MM.1S (cell line): ENCODE data around the gene CBFA2T3.

ENCODE experiments used
- DNase-seq: peaks from one replicate; pipeline ENCODE4 v3.0.0-alpha.2; 2015
- H2AFZ ChIP-seq: fragments of 300-600 bp; sonication (generic); 2 replicates; pipeline ENCODE4 v1.6.0; 2016; ENCODE audit warnings: antibody characterized with exemption, low read length
- H3F3A ChIP-seq: fragments of 300-600 bp; sonication (generic); 2 replicates; pipeline ENCODE4 v1.6.1; 2016; ENCODE audit warnings: mild to moderate bottlenecking, antibody characterized with exemption, low read length, moderate library complexity, mixed read lengths; ENCODE audit not compliant: insufficient read depth
- H3K27ac ChIP-seq: fragments of 300-600 bp; sonication (generic); 2 replicates; pipeline ENCODE4 v1.5.1; 2016; ENCODE audit warnings: mild to moderate bottlenecking, low read length
- H3K27me3 ChIP-seq: fragments of 300-600 bp; sonication (generic); replicated peaks from 2 replicates; pipeline ENCODE4 v1.6.0; 2016; ENCODE audit warnings: low read length; ENCODE audit not compliant: insufficient read depth
- H3K36me3 ChIP-seq: fragments of 300-600 bp; sonication (generic); replicated peaks from 2 replicates; pipeline ENCODE4 v1.6.1; 2016; ENCODE audit warnings: mild to moderate bottlenecking, low read length, mixed read lengths; ENCODE audit not compliant: insufficient read depth
- H3K4me1 ChIP-seq: fragments of 300-600 bp; sonication (generic); 2 replicates; pipeline ENCODE4 v1.6.1; 2016; ENCODE audit warnings: low read length, mixed read lengths
- H3K4me2 ChIP-seq: fragments of 300-600 bp; sonication (generic); 2 replicates; pipeline ENCODE4 v1.6.0; 2016; ENCODE audit warnings: low read depth, low read length
- H3K4me3 ChIP-seq: fragments of 300-600 bp; sonication (generic); 2 replicates; pipeline ENCODE4 v1.5.1; 2016; ENCODE audit warnings: low read length, mixed read lengths
- H3K79me2 ChIP-seq: fragments of 300-600 bp; sonication (generic); 2 replicates; pipeline ENCODE4 v1.6.1; 2016; ENCODE audit warnings: mixed run types, low read length, mixed read lengths
- H3K9ac ChIP-seq: fragments of 300-600 bp; sonication (generic); 2 replicates; pipeline ENCODE4 v1.6.1; 2016; ENCODE audit warnings: low read length, mixed read lengths
- H3K9me2 ChIP-seq: fragments of 300-600 bp; sonication (generic); replicated peaks from 2 replicates; pipeline ENCODE4 v1.6.1; 2016; ENCODE audit warnings: mild to moderate bottlenecking, low read length, mixed read lengths; ENCODE audit not compliant: insufficient read depth
- H3K9me3 ChIP-seq: fragments of 300-600 bp; sonication (generic); replicated peaks from 2 replicates; pipeline ENCODE4 v1.6.1; 2016; ENCODE audit warnings: mild to moderate bottlenecking, low read length, mixed read lengths; ENCODE audit not compliant: insufficient read depth
- H4K20me1 ChIP-seq: fragments of 300-600 bp; sonication (generic); 2 replicates; pipeline ENCODE4 v1.6.1; 2016; ENCODE audit warnings: mild to moderate bottlenecking, low read length, moderate library complexity, mixed read lengths; ENCODE audit not compliant: insufficient read depth
- EZH2 ChIP-seq: fragments of 300-600 bp; sonication (generic); optimal IDR thresholded peaks from 2 replicates; pipeline ENCODE3; 2017; ENCODE audit warnings: low read depth, mild to moderate bottlenecking, antibody characterized with exemption, low read length, mixed read lengths
- EZH2phosphoT487 ChIP-seq: fragments of 300-600 bp; sonication (generic); IDR thresholded peaks from 2 replicates; pipeline ENCODE4 v1.6.1; 2018; ENCODE audit warnings: antibody characterized with exemption, low read length
- TF ChIP-seq, protein P1 (sequence below): fragments of 300-600 bp; sonication (generic); IDR thresholded peaks from 2 replicates; pipeline ENCODE4 v1.5.1; 2016; ENCODE audit warnings: antibody characterized with exemption, low read length, mixed read lengths

CBFA2T3 gene

GRCh38 chr16:88968589-88969280, 8.3 kb downstream of the CBFA2T3 start:
- peak overlapping the region; percentile 93 for H3K27ac ChIP-seq
- peaks cover 30% of the 10 kb centered on the region for H3K4me1 ChIP-seq
- H3K36me3 ChIP-seq = no peaks in the 10 kb centered on the region
- H3K4me3 ChIP-seq = peak overlapping the region; percentile 39
- no peaks in the 10 kb centered on the region for H3K27me3 ChIP-seq
- H3K4me2 ChIP-seq = peak overlapping the region; percentile 87
- no peaks in the 10 kb centered on the region for H3K9me2 ChIP-seq
- peak; percentile 18 for DNase-seq
- no peak for TF ChIP-seq EZH2phosphoT487
- no peak for TF ChIP-seq EZH2
- TF ChIP-seq, protein P1, sequence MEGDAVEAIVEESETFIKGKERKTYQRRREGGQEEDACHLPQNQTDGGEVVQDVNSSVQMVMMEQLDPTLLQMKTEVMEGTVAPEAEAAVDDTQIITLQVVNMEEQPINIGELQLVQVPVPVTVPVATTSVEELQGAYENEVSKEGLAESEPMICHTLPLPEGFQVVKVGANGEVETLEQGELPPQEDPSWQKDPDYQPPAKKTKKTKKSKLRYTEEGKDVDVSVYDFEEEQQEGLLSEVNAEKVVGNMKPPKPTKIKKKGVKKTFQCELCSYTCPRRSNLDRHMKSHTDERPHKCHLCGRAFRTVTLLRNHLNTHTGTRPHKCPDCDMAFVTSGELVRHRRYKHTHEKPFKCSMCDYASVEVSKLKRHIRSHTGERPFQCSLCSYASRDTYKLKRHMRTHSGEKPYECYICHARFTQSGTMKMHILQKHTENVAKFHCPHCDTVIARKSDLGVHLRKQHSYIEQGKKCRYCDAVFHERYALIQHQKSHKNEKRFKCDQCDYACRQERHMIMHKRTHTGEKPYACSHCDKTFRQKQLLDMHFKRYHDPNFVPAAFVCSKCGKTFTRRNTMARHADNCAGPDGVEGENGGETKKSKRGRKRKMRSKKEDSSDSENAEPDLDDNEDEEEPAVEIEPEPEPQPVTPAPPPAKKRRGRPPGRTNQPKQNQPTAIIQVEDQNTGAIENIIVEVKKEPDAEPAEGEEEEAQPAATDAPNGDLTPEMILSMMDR = no peak
- no peaks in the 10 kb centered on the region for H4K20me1 ChIP-seq
- H2AFZ ChIP-seq = no peak overlapping the region
- H3K9me3 ChIP-seq = no peaks in the 10 kb centered on the region
- H3K79me2 ChIP-seq = peaks cover 79% of the 10 kb centered on the region
- peaks cover 21% of the 10 kb centered on the region for H3F3A ChIP-seq
- H3K9ac ChIP-seq = peak overlapping the region; percentile 67

- Histone ChIP-seq H3K36me3 (no peaks in the 10 kb centered on the region), H3K9ac (peak overlapping the region; percentile 67; the same call in 1 of the 2 replicates), H3K4me2 (peak overlapping the region; percentile 87), H3K27me3 (no peaks in the 10 kb centered on the region), H3K9me2 (no peaks in the 10 kb centered on the region), H3K4me1 (peaks cover 30% of the 10 kb centered on the region), H3K9me3 (no peaks in the 10 kb centered on the region), H3K4me3 (peak overlapping the region; percentile 39; the same call in 1 of the 2 replicates), H3F3A (peaks cover 21% of the 10 kb centered on the region), H2AFZ (no peak overlapping the region), H4K20me1 (no peaks in the 10 kb centered on the region), H3K79me2 (peaks cover 78% of the 10 kb centered on the region), H3K27ac (peak overlapping the region; percentile 93)
- TF ChIP-seq, protein P1 = no peak
- TF ChIP-seq EZH2phosphoT487 (no peak), EZH2 (no peak)
- DNase-seq = peak; percentile 88
Observed at GRCh38 chr16:88967830-88968588, 9.0 kb downstream of the CBFA2T3 start.

GRCh38 chr16:88966986-88967829, 9.8 kb downstream of the CBFA2T3 start:
- peak overlapping the region; percentile 87 for H3K4me2 ChIP-seq

More at GRCh38 chr16:88966986-88967829, 9.8 kb downstream of the CBFA2T3 start:
- Histone ChIP-seq H3K9me3 (no peaks in the 10 kb centered on the region), H3K36me3 (no peaks in the 10 kb centered on the region), H3K4me3 (no peak overlapping the region), H3F3A (peaks cover 21% of the 10 kb centered on the region), H3K27me3 (no peaks in the 10 kb centered on the region), H4K20me1 (no peaks in the 10 kb centered on the region), H3K9me2 (no peaks in the 10 kb centered on the region), H3K9ac (peak overlapping the region; percentile 44; the same call in 1 of the 2 replicates), H3K27ac (peak overlapping the region; percentile 93), H3K79me2 (peaks cover 78% of the 10 kb centered on the region), H3K4me1 (peaks cover 30% of the 10 kb centered on the region), H2AFZ (no peak overlapping the region)
- TF ChIP-seq, protein P1 = no peak
- TF ChIP-seq EZH2phosphoT487 (no peak), EZH2 (no peak)
- no peak for DNase-seq
